Measurements from ENCODE around the gene PDE6B.

GRCh38 chr4:624705-625590, at the start of gene PDE6B:
- TF ChIP-seq EP300 (IDR thresholded peaks at IDR 0.05): no peak
- TF ChIP-seq POLR2AphosphoS5 (IDR thresholded peaks at IDR 0.05): no peak
- TF ChIP-seq CTCF (IDR thresholded peaks at IDR 0.05): no peak
- no peak for TF ChIP-seq POLR2A (IDR thresholded peaks at IDR 0.05)
